GM13976 (cell line): ENCODE results near the gene NODAL.

Source experiments
- DNase-seq: peaks from one replicate; pipeline ENCODE4 v3.0.0; 2012; ENCODE audit warnings: low spot score
- in situ Hi-C: fragments of 300-500 bp; cut with MboI; formaldehyde crosslinking; loops from one replicate; pipeline ENCODE4 v1.12.0; 2022; ENCODE audit warnings: low sequenced_read_pairs, mixed read lengths, inconsistent platforms; ENCODE audit not compliant: unreplicated experiment
- TF ChIP-seq, protein P1 (sequence below): IDR thresholded peaks from 2 replicates; pipeline ENCODE4 v1.5.1; 2012; ENCODE audit warnings: borderline replicate concordance, mild to moderate bottlenecking; ENCODE audit not compliant: insufficient read depth; ENCODE audit errors: extremely low read depth, missing control alignments, control extremely low read depth

NODAL gene

DNA sequence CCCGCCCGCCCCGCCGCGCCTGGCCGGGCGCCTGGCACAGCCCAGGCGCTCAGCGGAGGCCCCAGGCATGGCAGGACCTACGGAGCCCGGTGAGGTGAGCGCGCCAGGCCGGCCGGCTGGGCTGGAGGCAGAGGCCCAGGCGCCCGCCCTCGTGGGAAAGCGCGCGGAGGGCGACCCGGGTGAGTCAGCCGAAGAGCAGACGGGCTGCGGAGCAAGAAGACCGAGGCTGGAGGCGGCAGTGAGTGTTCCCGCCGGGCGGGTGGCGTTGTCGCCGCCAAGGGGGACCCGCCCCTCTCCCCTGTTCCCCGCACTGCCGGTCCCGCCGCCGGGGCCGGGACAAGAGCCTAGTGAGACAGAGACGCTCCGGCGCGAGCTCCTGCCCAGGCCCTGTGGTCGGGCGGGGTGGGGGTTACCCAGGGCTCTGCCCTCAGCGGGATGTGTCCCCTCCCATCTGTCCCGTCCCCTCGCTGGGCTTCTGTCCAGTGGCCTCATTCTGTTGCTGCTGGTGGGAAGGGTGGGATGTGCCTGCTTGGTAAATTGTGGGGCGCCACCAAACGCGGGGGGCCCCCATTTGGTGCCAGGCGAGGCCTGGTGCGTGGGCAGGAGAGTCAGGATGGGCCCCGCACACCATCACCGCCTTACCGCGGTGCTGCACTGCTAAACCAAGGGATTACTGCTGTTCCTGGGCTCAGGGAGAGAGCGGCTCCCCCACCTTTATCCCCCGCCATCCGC lies 17.0 kb upstream of the NODAL start:
- in situ Hi-C loops: loop anchor here (25.0 kb wide), 1 partner anchor 304 kb away; no protein-coding TSS in a partner anchor
- peak; percentile 55 for DNase-seq
- TF ChIP-seq, protein P1, sequence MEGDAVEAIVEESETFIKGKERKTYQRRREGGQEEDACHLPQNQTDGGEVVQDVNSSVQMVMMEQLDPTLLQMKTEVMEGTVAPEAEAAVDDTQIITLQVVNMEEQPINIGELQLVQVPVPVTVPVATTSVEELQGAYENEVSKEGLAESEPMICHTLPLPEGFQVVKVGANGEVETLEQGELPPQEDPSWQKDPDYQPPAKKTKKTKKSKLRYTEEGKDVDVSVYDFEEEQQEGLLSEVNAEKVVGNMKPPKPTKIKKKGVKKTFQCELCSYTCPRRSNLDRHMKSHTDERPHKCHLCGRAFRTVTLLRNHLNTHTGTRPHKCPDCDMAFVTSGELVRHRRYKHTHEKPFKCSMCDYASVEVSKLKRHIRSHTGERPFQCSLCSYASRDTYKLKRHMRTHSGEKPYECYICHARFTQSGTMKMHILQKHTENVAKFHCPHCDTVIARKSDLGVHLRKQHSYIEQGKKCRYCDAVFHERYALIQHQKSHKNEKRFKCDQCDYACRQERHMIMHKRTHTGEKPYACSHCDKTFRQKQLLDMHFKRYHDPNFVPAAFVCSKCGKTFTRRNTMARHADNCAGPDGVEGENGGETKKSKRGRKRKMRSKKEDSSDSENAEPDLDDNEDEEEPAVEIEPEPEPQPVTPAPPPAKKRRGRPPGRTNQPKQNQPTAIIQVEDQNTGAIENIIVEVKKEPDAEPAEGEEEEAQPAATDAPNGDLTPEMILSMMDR: no peak

DNA sequence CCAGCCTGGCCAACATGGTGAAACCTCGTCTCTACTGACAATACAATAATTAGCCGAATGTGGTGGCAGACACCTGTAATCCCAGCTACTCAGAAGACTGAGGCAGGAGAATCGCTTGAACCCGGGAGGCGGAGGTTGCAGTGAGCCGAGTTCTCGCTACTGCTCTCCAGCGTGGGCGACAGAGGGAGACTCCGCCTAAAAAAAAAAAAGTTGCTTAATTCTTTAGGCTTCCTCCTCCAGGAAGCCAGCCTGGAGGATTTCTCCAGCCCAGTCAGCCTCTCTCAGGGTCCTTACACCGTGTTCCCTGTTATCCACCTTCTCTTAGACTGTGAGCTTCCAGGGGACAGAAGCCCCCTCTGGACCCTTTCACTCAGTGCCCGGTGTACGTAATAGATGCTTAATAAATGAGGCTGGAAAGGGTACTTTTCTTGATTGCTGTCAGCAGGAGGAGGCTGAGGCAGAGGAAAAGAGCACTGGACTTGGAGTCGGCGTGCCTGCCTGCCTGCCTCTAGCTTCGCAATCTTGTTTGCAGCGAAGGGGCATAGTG lies 16.4 kb upstream of the NODAL start:
- in situ Hi-C loops: loop anchor here (25.0 kb wide), 1 partner anchor 304 kb away; no protein-coding TSS in a partner anchor
- TF ChIP-seq, protein P1: no peak

DNA sequence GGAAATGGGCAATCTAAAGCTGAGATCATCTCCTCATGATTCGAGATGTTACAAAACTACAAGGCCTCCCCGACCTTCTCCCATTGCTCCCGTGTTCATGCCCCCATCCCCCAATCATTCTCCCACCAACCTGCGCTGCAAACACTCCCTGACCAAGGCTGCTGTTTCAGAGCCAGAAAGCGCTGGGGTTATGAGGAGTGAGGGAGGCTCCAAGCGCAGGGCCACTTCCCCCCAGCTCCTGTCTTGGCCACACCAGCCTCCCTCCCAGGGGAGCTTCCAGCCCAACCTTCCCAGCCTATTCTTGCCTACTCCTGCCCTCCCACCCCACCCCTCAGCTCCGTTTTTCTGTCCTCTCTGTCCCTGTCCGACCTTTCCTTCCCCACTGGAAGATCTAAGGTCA lies 14.7 kb upstream of the NODAL start:
- in situ Hi-C loops: loop anchor here (25.0 kb wide), 1 partner anchor 306 kb away; no protein-coding TSS in a partner anchor
- TF ChIP-seq, protein P1: no peak
- no peak for DNase-seq

More for the DNA sequence above, 16.4 kb upstream of the NODAL start:
- DNase-seq: no peak

DNA sequence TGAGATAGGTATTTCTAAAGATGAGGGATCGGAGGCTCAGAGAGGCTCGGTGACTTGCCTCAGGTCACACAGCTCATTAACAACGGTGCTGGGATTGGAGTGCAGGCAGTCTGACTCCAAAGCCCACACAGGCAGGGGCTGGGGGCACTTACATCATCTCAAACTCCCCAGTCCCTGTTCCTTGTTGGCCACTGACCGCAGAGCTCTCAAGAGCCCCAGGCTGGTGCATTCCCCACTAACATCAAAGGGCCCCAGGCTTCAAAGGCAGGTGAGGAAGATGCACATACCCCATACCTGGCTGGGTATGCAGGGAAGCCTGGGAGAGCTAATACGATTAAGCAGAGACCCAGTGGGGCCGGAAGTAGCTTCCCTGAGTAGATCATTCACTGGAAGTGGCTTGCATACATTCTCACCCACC lies 13.7 kb upstream of the NODAL start:
- in situ Hi-C loops: loop anchor here (25.0 kb wide), 1 partner anchor 307 kb away; no protein-coding TSS in a partner anchor
- TF ChIP-seq, protein P1: no peak
- DNase-seq: no peak

DNA sequence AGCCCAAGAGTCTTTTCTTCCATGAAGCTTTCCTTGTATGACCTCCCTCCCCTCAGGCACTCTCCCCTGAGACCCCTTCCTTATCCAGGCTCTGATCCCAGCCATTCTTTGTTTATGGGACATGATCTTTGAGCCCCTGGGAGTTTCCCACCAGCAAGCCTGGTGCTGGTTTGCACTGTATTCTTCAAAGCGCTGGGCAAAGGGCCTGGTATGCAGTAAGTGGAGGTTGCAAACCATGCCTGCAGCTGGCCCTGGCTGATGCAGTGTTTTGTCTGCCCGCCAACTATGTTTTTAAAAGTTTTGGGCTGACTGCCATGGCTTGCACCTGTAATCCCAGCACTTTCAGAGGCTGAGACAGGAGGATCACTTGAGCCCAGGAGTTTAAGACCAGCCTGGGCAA lies 6.8 kb upstream of the NODAL start:
- TF ChIP-seq, protein P1: no peak
- in situ Hi-C loops: no loop called here

DNA sequence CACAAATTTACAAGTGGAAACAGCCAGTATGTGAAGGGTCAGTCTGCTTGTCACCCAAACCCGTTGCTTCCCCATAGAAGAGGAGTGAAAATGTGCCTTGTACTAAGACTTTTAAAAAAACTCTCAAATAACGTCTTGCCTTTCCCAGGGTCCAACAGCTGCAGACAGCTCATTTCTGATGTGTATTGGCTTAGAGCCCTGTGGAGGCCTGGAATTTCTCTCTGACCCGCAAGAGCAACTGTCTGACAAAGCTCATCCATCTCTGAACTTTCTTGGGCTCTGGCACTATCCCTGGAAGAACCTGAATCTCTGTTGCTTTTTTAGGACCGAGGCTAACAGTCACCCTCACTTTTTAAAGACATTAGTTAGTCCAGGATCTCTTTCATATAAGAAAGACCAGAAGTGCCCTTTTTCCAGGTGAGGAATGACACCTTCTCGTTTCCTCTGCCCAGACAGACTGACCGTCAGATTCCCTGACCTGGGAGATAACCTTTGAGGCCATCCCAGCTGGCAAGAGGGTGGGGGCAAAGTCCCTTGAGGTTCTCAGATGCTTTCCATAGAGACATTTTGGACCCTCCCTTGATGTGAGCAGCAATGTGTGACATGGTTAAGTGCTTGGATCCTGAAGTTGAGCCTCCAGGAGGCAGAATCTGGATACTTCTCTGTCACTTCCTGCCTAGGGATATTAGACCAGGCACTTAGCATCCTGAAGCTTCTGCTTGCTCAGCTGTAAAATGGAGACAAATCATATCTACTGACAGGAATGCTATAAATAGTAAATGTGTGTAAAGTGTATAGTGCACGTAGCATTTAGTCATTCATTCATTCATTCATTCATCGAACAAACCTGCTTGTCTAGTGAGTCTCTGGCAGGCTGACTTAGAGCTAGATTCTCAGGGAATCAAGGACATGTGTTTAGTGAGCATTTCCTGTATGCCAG lies 4.5 kb upstream of the NODAL start:
- TF ChIP-seq, protein P1: no peak
- in situ Hi-C loops: no loop called here
- DNase-seq: no peak

More for the DNA sequence above, 6.8 kb upstream of the NODAL start:
- no peak for DNase-seq
